HG03095 (cell line): Measurements from ENCODE around the gene SELL.
A peak's percentile ranks its signal among the peaks of the same experiment; 100 is the strongest.
"Not testable (repeated sequence)": the region's sequence is repeated elsewhere in the genome, so short reads cannot be mapped to it uniquely, and the experiment has no call there.

Experiments used
- ATAC-seq: cut with Tn5 transposase; IDR thresholded peaks from one replicate; pipeline ENCODE4 v1.9.1; 2021; ENCODE audit warnings: moderate library complexity; ENCODE audit not compliant: unreplicated experiment

Gene SELL

DNA sequence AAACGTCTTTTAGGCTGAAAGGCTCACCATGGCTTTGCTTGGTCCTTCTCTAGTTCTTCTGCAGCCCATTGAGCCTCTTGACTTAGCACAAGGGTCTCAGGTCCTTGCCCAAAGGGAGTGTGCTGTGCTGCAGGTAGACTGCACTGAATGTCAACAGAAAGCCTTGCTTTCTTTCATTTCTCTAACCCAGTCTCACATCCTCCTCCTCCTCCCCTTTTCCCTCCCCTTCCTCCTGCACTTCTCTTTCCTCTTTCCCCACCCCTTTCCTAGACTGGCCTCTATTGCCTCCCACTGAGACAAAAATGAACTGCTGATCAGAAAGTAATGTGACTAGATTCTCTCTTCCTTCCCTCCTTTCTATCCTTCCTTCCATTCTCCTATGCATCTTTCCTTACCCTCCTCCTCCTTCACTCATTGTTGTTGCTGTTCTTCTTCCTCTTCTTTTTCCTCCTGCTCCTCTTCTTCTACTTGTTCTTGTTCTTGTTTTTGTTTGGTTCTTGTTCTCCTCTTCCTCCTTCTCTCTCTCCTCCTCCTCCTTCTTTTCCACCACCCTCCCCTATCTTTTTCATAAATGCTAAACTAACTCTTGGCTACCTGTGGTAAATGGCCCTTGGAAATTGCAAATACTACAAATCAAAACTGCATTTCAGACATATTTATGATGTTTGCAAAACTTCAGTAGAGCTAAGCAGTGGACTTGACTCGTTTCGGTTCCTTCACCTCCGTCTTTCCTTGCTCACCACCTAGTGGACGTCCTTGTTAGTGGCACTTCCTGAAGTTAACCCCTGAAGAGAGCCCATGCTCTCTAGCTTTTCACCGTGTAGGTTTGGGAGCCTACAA, at the start of gene SELL:
Gene SELL (minus strand): TSS at position 152 of the 840 bp plus-strand sequence. CDS start 122 bp downstream, at position 30.
- peak; percentile 74 for ATAC-seq

DNA sequence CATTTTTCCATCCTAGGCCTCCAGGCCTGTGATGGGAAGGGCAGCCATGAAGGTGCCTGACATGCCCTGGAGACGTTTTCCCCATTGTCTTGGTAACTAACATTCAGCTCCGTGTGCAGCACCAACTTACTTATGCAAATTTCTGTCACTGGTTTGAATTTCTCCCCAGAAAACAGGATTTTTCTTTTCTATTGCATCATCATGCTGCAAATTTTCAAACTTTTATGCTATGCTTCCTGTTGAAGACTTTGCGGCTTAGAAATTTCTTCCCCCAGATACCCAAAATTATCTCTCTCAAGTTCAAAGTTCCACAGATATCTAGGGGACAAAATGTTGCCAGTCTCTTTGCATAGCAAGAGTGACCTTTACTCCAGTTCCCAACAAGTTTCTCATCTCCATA, 47.6 kb upstream of the SELL start:
- ATAC-seq = no peak

- no peak for ATAC-seq
Measured at GRCh38 chr1:169753549-169753948, 42.1 kb upstream of the SELL start.

GRCh38 chr1:169750041-169750440, 38.6 kb upstream of the SELL start:
- ATAC-seq = no peak

- ATAC-seq = no peak
Measured at GRCh38 chr1:169746550-169746949, 35.1 kb upstream of the SELL start.

DNA sequence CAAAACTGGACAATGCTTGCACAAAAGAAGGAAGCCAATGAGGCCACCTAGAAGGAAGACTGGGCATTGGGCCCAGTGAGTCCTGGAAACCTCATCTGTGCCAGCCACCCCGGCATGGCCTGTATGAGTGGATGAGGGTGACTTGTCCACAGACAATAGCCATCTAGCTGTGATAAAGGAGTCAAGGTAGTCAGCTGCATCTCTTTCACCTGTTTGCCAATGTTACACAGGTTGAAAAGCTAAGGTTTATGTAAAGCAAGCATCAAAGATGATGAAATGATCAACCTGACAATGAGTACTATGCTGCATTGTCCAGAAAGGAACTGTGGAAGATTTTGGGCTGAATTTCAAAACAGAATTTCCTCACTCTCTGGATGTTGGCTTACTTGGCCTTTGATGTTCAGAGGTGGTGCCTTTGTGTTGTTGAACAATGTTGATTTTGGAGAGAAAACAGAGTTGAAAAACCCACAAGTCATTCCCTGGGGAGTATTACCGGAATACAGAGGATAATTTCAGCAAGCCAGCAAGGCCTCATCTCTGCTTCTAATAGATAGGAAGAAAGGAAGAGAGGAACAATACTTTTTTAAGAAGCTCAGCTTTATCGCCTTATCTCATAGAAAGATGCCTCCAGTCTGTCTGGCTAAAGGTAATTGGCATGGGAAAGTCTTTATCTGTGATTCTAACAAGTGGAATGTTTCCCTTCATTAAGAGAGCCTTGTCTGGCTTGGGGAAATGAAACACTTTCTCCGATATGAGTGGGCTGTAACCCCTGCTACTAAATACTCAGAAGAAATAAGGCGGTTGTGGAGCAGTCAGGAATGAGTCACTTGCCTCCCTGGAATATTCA, 33.8 kb upstream of the SELL start:
- no peak for ATAC-seq

- ATAC-seq = no peak
Measured at GRCh38 chr1:169741666-169742394, 30.4 kb upstream of the SELL start.

GRCh38 chr1:169739980-169740379, 28.6 kb upstream of the SELL start:
- ATAC-seq = no peak

DNA sequence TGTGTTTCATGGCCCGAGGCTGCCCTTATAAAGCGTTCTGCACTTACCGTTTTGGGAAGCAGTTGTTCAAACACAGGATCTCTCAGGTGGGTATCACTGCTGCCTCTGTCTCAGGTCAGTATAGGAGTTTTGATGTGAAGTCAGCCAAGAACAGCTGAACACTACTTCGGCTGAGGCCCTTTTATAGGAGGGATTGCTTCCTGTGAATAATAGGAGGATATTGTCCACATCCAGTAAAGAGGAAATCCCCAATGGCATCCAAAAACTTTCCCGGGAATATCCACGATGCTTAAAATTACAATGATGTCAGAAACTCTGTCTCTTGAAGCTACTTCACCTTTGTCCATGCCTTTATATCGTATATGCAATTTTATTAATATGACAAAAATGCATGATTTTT, 22.5 kb upstream of the SELL start, which contains the start of gene SELE:
Gene SELE (minus strand): TSS at position 156 of the 400 bp plus-strand sequence. CDS start 467 bp downstream, outside the sequence.
- ATAC-seq = no peak

- ATAC-seq = no peak
Measured at GRCh38 chr1:169731446-169731845, 20.0 kb upstream of the SELL start.

- ATAC-seq = no peak
Measured at GRCh38 chr1:169729991-169730390, 18.6 kb upstream of the SELL start.

DNA sequence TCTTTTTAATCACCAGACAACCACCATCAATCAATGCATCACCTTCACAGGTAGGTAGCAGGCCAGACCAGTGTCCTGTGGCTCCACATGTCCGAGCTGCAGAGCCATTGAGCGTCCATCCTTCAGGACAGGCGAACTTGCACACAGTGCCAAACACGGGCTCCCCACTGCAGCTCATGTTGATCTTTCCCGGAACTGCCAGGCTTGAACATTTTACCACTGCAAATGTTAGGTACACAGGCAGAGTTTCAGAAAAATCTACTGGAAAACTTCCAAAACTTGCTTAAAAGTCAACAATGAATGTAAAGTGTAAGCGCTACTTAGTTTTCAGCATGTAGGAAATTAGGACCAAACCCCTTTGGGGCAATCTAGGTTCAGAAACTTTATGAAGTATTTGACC, 15.9 kb upstream of the SELL start:
- no peak for ATAC-seq

GRCh38 chr1:169726851-169727250, 15.4 kb upstream of the SELL start:
- no peak for ATAC-seq

DNA sequence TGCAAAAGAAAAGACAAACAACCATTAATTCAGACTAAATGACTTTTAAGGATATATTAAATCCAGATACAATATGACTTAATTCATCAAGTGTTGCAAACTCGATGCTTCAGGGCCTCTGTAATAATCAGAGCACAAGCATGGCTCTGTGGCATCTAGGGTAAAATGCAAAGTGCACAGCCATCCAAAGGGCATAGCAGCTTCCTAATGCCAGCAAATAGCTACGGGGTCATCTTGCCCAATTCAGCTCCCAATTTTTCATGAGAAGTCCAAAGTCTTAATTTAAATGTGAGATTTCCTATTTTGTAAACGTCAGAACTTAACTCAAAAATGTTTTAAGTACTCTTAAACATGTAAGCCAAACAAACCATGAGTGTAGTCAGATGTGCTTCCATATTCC, 14.5 kb upstream of the SELL start:
- ATAC-seq = no peak

DNA sequence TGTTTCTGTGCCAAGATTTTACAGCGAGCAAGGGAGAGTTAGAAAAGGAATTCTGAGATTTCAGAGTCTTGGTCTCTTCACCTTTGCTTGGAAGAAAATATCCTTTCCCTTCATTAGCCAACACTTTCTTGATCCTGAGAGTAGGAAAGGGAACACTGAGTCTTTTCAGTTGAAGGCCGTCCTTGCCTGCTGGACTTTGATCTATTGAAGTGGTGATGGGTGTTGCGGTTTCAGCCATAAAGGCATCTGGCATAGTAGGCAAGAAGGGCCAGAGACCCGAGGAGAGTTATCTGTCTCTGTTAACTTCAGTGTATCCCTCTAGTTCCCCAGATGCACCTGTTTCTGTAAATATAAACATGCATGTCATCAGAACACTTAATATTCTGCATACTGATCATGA, 12.7 kb upstream of the SELL start:
- no peak for ATAC-seq

DNA sequence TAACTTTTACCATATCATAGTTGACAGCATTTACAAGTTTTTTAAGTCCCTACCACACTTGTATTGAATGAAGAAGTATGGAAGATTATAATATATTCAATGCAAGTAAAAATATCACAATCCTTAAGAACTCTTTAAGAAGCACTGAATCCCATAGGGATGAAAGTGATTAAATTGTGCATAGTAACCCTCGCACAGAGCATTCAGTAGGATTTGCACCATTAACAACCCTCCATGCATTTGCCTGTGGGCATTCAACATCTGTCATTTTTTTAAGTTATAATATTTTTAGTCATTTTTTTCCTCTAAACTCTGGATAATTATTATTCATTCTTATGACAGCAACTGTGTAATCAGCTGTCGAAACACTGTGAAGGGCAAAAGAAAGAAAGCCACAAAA, 12.3 kb upstream of the SELL start:
- ATAC-seq = no peak

DNA sequence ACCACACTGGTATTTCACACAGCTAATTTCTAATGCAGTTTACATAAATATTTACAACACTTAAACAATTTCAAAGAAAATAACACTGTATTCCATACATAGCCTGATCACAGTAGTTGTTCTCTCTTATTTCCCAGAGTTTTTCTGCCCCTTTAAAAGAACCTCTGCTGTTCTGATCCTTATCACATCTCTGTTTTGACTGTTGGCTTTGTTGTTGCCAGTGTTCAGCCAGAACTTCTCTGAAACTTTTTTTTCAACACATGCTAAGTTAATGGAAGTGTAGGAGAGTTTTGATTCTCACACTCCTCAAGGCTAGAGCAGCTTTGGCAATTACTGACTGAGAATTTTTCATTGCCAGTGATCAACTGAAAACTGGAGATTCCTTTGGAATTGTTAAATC, 11.4 kb upstream of the SELL start:
- no peak for ATAC-seq

DNA sequence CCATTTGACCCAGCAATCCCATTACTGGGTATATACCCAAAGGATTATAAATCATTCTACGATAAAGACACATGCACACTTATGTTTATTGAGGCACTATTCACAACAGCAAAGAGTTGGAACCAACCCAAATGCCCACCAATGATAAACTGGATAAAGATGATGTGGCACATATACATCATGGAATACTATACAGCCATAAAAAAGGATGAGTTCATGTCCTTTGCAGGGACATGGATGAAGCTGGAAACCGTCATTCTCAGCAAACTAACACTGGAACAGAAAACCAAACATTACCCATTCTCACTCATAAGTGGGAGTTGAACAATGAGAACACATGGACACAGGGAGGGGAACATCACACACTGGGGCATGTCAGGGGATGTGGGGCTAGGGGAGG, 3.7 kb upstream of the SELL start:
- not testable (repeated sequence) for ATAC-seq

DNA sequence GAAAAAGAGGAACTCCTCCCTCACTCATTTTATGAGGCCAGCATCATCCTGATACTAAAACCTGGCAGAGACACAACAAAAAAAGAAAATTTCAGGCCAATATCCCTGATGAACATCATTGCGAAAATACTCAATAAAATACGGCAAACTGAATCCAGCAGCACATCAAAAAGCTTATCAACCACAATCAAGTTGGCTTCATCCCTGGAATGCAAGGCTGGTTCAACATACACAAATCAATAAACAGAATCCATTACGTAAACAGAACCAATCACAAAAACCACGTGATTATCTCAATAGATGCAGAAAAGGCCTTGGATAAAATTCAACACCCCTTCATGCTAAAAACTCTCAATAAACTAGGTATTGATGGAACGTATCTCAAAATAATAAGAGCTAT, 1.7 kb upstream of the SELL start:
- not testable (repeated sequence) for ATAC-seq

- ATAC-seq = no peak
Measured at GRCh38 chr1:169712309-169712631, 850 bp upstream of the SELL start.

GRCh38 chr1:169708647-169709046, 2.8 kb downstream of the SELL start:
- no peak for ATAC-seq
